NCI-H526 treated with DMSO at 0.1 percent for 48 hours (cell line): ENCODE results near the gene SARS2.
"Not testable (repeated sequence)": the region's sequence is repeated elsewhere in the genome, so short reads cannot be mapped to it uniquely, and the experiment has no call there.

Source experiments
- DNase-seq: peaks from one replicate; lab custom pipeline; 2025; lab: John Stamatoyannopoulos, UW

The SARS2 gene

GRCh38 chr19:38946229-38947010, 15.9 kb upstream of the SARS2 start:
- no peak for DNase-seq

- no peak for DNase-seq
Measured at GRCh38 chr19:38945562-38946228, 15.1 kb upstream of the SARS2 start.

- DNase-seq, result no peak
Measured at GRCh38 chr19:38944981-38945506, 14.5 kb upstream of the SARS2 start.

- DNase-seq, result no peak
Measured at GRCh38 chr19:38942471-38943181, 12.1 kb upstream of the SARS2 start.

- DNase-seq, result no peak
Measured at GRCh38 chr19:38941979-38942378, 11.4 kb upstream of the SARS2 start.

GRCh38 chr19:38941466-38941865, 10.9 kb upstream of the SARS2 start:
- not testable (repeated sequence) for DNase-seq

- DNase-seq, result no peak
Measured at GRCh38 chr19:38939957-38940356, 9.4 kb upstream of the SARS2 start.

GRCh38 chr19:38933544-38933943, 3.0 kb upstream of the SARS2 start:
- DNase-seq, result no peak

GRCh38 chr19:38932425-38933179, 2.0 kb upstream of the SARS2 start:
- no peak for DNase-seq

- DNase-seq, result no peak
Measured at GRCh38 chr19:38931521-38931793, 894 bp upstream of the SARS2 start.

- DNase-seq, result peak; percentile 98
Measured at GRCh38 chr19:38930776-38931520, 385 bp upstream of the SARS2 start, which contains the start of gene MRPS12. MRPS12 (plus strand) TSS chr19:38930944; CDS start chr19:38931295, 351 bp downstream.

- no peak for DNase-seq
Measured at GRCh38 chr19:38928391-38929001, 2.1 kb downstream of the SARS2 start.

- no peak for DNase-seq
Measured at GRCh38 chr19:38924388-38924787, 6.2 kb downstream of the SARS2 start.

- no peak for DNase-seq
Measured at GRCh38 chr19:38922482-38922881, 8.1 kb downstream of the SARS2 start.

GRCh38 chr19:38921420-38922274, 8.9 kb downstream of the SARS2 start:
- DNase-seq, result no peak

GRCh38 chr19:38920602-38921419, 9.8 kb downstream of the SARS2 start:
- no peak for DNase-seq

GRCh38 chr19:38919837-38920601, 10.5 kb downstream of the SARS2 start:
- no peak for DNase-seq

- no peak for DNase-seq
Measured at GRCh38 chr19:38918526-38918925, 12.0 kb downstream of the SARS2 start.
